IPS DF 6.9 (cell line): Measurements from ENCODE around the gene FYCO1.

ENCODE experiments used
- DNase-seq: peaks from one replicate; pipeline ENCODE4 v3.0.0-alpha.2; 2013; ENCODE audit warnings: low read depth, low spot score
- H3K27ac ChIP-seq: one replicate; pipeline ENCODE4 v1.5.1; 2013; ENCODE audit warnings: low read length, control low read depth
- H3K27me3 ChIP-seq: 2 replicates; pipeline ENCODE4 v1.6.1; 2013; ENCODE audit warnings: mild to moderate bottlenecking, low read length; ENCODE audit not compliant: control insufficient read depth, insufficient read depth
- H3K36me3 ChIP-seq: 2 replicates; pipeline ENCODE4 v1.6.1; 2013; ENCODE audit warnings: low read length; ENCODE audit not compliant: control insufficient read depth, insufficient read depth
- H3K4me1 ChIP-seq: 2 replicates; pipeline ENCODE4 v1.6.1; 2013; ENCODE audit warnings: low read length; ENCODE audit not compliant: control insufficient read depth, insufficient read depth
- H3K4me3 ChIP-seq: 2 replicates; pipeline ENCODE4 v1.5.1; 2013; ENCODE audit warnings: mild to moderate bottlenecking, low read length
- H3K9me3 ChIP-seq: 2 replicates; pipeline ENCODE4 v1.6.1; 2013; ENCODE audit warnings: low read length, inconsistent platforms; ENCODE audit not compliant: control insufficient read depth, insufficient read depth
- WGBS: extraction: QIAGEN DNeasy Blood & Tissue Kit; methylation state at CpG from one replicate; pipeline ENCODE4 v1.1.7; 2013; ENCODE audit warnings: mixed read lengths, missing lambda C conversion rate; ENCODE audit not compliant: insufficient read length, insufficient coverage; 5-methylcytosine and 5-hydroxymethylcytosine counted together

Gene FYCO1

GRCh38 chr3:45943207-45943846 is 52.3 kb downstream of the FYCO1 start, which contains the start of gene CXCR6:
Gene CXCR6, plus strand, starts transcription at chr3:45943464. Its CDS starts 3,018 bp downstream, at chr3:45946482.
- no peak within 1 kb of the TSS for H3K4me3 ChIP-seq
- no peak for DNase-seq
- no peak within 1 kb of the TSS for H3K27ac ChIP-seq
- peaks cover 5% of the 10 kb centered on the region; the same call in 1 of the 2 replicates for H3K36me3 ChIP-seq
- H3K27me3 ChIP-seq = no peaks in the 10 kb centered on the region
- WGBS = no CpG with 5 or more reads among the region's 8 CpGs
- H3K4me1 ChIP-seq = no peaks in the 10 kb centered on the region
- no peaks in the 10 kb centered on the region for H3K9me3 ChIP-seq

- WGBS = no CpG with 5 or more reads among the region's 6 CpGs
- Histone ChIP-seq H3K27me3 (no peaks in the 10 kb centered on the region), H3K4me3 (no peak overlapping the region), H3K4me1 (no peaks in the 10 kb centered on the region), H3K36me3 (peaks cover 7% of the 10 kb centered on the region; the same call in 1 of the 2 replicates), H3K27ac (no peak overlapping the region), H3K9me3 (no peaks in the 10 kb centered on the region)
- DNase-seq = no peak
Observed at GRCh38 chr3:45942051-45942825, 53.4 kb downstream of the FYCO1 start.

- Histone ChIP-seq H3K9me3 (no peaks in the 10 kb centered on the region), H3K36me3 (peaks cover 4% of the 10 kb centered on the region; the same call in 1 of the 2 replicates), H3K4me1 (no peaks in the 10 kb centered on the region), H3K27me3 (no peaks in the 10 kb centered on the region), H3K4me3 (no peak overlapping the region), H3K27ac (no peak overlapping the region)
- no peak for DNase-seq
- no CpG with 5 or more reads among the region's 6 CpGs for WGBS
Observed at GRCh38 chr3:45940781-45941365, 54.8 kb downstream of the FYCO1 start.

GRCh38 chr3:45940004-45940780 is 55.4 kb downstream of the FYCO1 start:
- no CpG with 5 or more reads among the region's 7 CpGs for WGBS
- Histone ChIP-seq H3K9me3 (no peaks in the 10 kb centered on the region), H3K27ac (no peak overlapping the region), H3K36me3 (peaks cover 4% of the 10 kb centered on the region; the same call in 1 of the 2 replicates), H3K27me3 (no peaks in the 10 kb centered on the region), H3K4me3 (no peak overlapping the region), H3K4me1 (no peaks in the 10 kb centered on the region)
- no peak for DNase-seq

- no CpG with 5 or more reads among the region's 5 CpGs for WGBS
- no peaks in the 10 kb centered on the region for H3K4me1 ChIP-seq
- H3K4me3 ChIP-seq = no peak overlapping the region
- DNase-seq = no peak
- H3K27me3 ChIP-seq = no peaks in the 10 kb centered on the region
- H3K27ac ChIP-seq = no peak overlapping the region
- no peaks in the 10 kb centered on the region for H3K9me3 ChIP-seq
- peaks cover 4% of the 10 kb centered on the region; the same call in 1 of the 2 replicates for H3K36me3 ChIP-seq
Observed at GRCh38 chr3:45939341-45939771, 56.3 kb downstream of the FYCO1 start.

- Histone ChIP-seq H3K9me3 (no peaks in the 10 kb centered on the region), H3K36me3 (peaks cover 4% of the 10 kb centered on the region; the same call in 1 of the 2 replicates), H3K4me1 (no peaks in the 10 kb centered on the region), H3K27me3 (no peaks in the 10 kb centered on the region), H3K4me3 (no peak overlapping the region), H3K27ac (no peak overlapping the region)
- peak; percentile 85 for DNase-seq
- WGBS = no CpG with 5 or more reads among the region's 4 CpGs
Observed at GRCh38 chr3:45938864-45939263, 56.8 kb downstream of the FYCO1 start.

GRCh38 chr3:45938043-45938435 is 57.6 kb downstream of the FYCO1 start:
- Histone ChIP-seq H3K4me3 (no peak overlapping the region), H3K36me3 (peaks cover 4% of the 10 kb centered on the region; the same call in 1 of the 2 replicates), H3K4me1 (no peaks in the 10 kb centered on the region), H3K27ac (no peak overlapping the region), H3K9me3 (no peaks in the 10 kb centered on the region), H3K27me3 (no peaks in the 10 kb centered on the region)
- DNase-seq = no peak
- no CpG with 5 or more reads among the region's 4 CpGs for WGBS

- Histone ChIP-seq H3K4me1 (no peaks in the 10 kb centered on the region), H3K27me3 (no peaks in the 10 kb centered on the region), H3K9me3 (no peaks in the 10 kb centered on the region), H3K4me3 (no peak overlapping the region), H3K36me3 (peaks cover 4% of the 10 kb centered on the region; the same call in 1 of the 2 replicates), H3K27ac (no peak overlapping the region)
- WGBS = no CpG with 5 or more reads among the region's 8 CpGs
- DNase-seq = no peak
Observed at GRCh38 chr3:45937206-45938042, 58.2 kb downstream of the FYCO1 start.

- Histone ChIP-seq H3K27ac (no peak overlapping the region), H3K36me3 (peaks cover 7% of the 10 kb centered on the region; the same call in 1 of the 2 replicates), H3K4me1 (no peaks in the 10 kb centered on the region), H3K27me3 (no peaks in the 10 kb centered on the region), H3K4me3 (no peak overlapping the region), H3K9me3 (no peaks in the 10 kb centered on the region)
- DNase-seq = no peak
- no CpG with 5 or more reads among the region's 9 CpGs for WGBS
Observed at GRCh38 chr3:45936261-45936660, 59.4 kb downstream of the FYCO1 start.
